ENCODE data around the gene SDF4.

The SDF4 gene

GRCh38 chr1:1175221-1176062 is 56.4 kb downstream of the SDF4 start:
- Histone ChIP-seq H3K79me1 (ENCODE audit: low read depth, low read length) (peaks cover 2% of the 10 kb centered on the region), H3K27me3 (ENCODE audit: control insufficient read depth in 3 of 3, insufficient read depth in 3 of 3, low read depth in 1 of 3, low read length in 3 of 3) (peaks cover 0 to 60% (median 10%) of the 10 kb centered on the region in 3 experiments), H2BK120ac (ENCODE audit: low read depth, low read length) (no peak overlapping the region), H2BK5ac (ENCODE audit: low read length) (peak overlapping the region; percentile 5), H4K8ac (ENCODE audit: low read depth, low read length) (no peak overlapping the region), H3K4me3 (ENCODE audit: low read length in 2 of 2) (peak overlapping the region in 1 of 2 donors; percentile 51), H3K27ac (replicated peaks; ENCODE audit: low read length) (no peak overlapping the region), H3K9ac (ENCODE audit: low read depth, low read length, poor library complexity) (peak overlapping the region; percentile 30), H3K4me2 (ENCODE audit: insufficient read depth, low read length, poor library complexity, severe bottlenecking) (no peak overlapping the region), H3K14ac (ENCODE audit: low read length) (no peak overlapping the region), H2AFZ (ENCODE audit: low read length) (no peak overlapping the region), H3K18ac (ENCODE audit: low read length) (peak overlapping the region; percentile 17), H2AK5ac (ENCODE audit: low read depth, low read length) (peak overlapping the region; percentile 21), H3K36me3 (replicated peaks in 1 of 2; ENCODE audit: control insufficient read depth in 2 of 2, insufficient read depth in 2 of 2, low read length in 2 of 2) (no peaks in the 10 kb centered on the region), H3K23ac (ENCODE audit: low read depth, low read length, poor library complexity) (peak overlapping the region; percentile 65), H2BK12ac (ENCODE audit: low read length) (no peak overlapping the region), H3K4me1 (ENCODE audit: control insufficient read depth in 2 of 2, insufficient read depth in 1 of 2, low read depth in 1 of 2, low read length in 2 of 2) (peaks cover 10 to 15% of the 10 kb centered on the region in 2 donors), H4K91ac (ENCODE audit: low read depth, low read length, poor library complexity) (no peak overlapping the region), H3K4ac (ENCODE audit: low read length) (no peak overlapping the region), H3K9me3 (replicated peaks in 1 of 2; ENCODE audit: control insufficient read depth in 2 of 2, insufficient read depth in 1 of 2, low read depth in 1 of 2, low read length in 2 of 2) (peaks cover 0 to 7% of the 10 kb centered on the region in 2 donors), H2BK15ac (ENCODE audit: low read length) (no peak overlapping the region)
- no CpG with 5 or more reads among the region's 29 CpGs for WGBS, 2 donors (ENCODE audit: extremely low coverage in 2 of 2, insufficient read length in 2 of 2, insufficient replicate concordance in 1 of 2)
- no peak for DNase-seq (ENCODE audit: low spot score)

- peak within 1 kb of the TSS; percentile 94 for H2BK12ac ChIP-seq (ENCODE audit: low read length)
- peaks cover 0 to 7% of the 10 kb centered on the region in 2 donors for H3K9me3 ChIP-seq (replicated peaks in 1 of 2; ENCODE audit: control insufficient read depth in 2 of 2, insufficient read depth in 1 of 2, low read depth in 1 of 2, low read length in 2 of 2)
- H2AK5ac ChIP-seq (ENCODE audit: low read depth, low read length), result peak within 1 kb of the TSS; percentile 96
- peak; percentile 61 for DNase-seq (ENCODE audit: low spot score)
- no peak within 1 kb of the TSS for H3K27ac ChIP-seq (replicated peaks; ENCODE audit: low read length)
- H2BK120ac ChIP-seq (ENCODE audit: low read depth, low read length), result no peak within 1 kb of the TSS
- H2BK5ac ChIP-seq (ENCODE audit: low read length), result peak within 1 kb of the TSS; percentile 66
- peak within 1 kb of the TSS; percentile 70 for H3K9ac ChIP-seq (ENCODE audit: low read depth, low read length, poor library complexity)
- peak within 1 kb of the TSS; percentile 64 for H3K4me2 ChIP-seq (ENCODE audit: insufficient read depth, low read length, poor library complexity, severe bottlenecking)
- peaks cover 0 to 64% (median 10%) of the 10 kb centered on the region in 3 experiments for H3K27me3 ChIP-seq (ENCODE audit: control insufficient read depth in 3 of 3, insufficient read depth in 3 of 3, low read depth in 1 of 3, low read length in 3 of 3)
- no peaks in the 10 kb centered on the region for H3K36me3 ChIP-seq (replicated peaks in 1 of 2; ENCODE audit: control insufficient read depth in 2 of 2, insufficient read depth in 2 of 2, low read length in 2 of 2)
- peaks cover 2% of the 10 kb centered on the region for H3K79me1 ChIP-seq (ENCODE audit: low read depth, low read length)
- H3K23ac ChIP-seq (ENCODE audit: low read depth, low read length, poor library complexity), result peak within 1 kb of the TSS; percentile 89
- peaks cover 19 to 20% of the 10 kb centered on the region in 2 donors for H3K4me1 ChIP-seq (ENCODE audit: control insufficient read depth in 2 of 2, insufficient read depth in 1 of 2, low read depth in 1 of 2, low read length in 2 of 2)
- H3K14ac ChIP-seq (ENCODE audit: low read length), result peak within 1 kb of the TSS; percentile 82
- peak within 1 kb of the TSS; percentile 56 for H2AFZ ChIP-seq (ENCODE audit: low read length)
- peak within 1 kb of the TSS in 1 of 2 donors; percentile 33 for H3K4me3 ChIP-seq (ENCODE audit: low read length in 2 of 2)
- no CpG with 5 or more reads among the region's 35 CpGs for WGBS, 2 donors (ENCODE audit: extremely low coverage in 2 of 2, insufficient read length in 2 of 2, insufficient replicate concordance in 1 of 2)
- H4K91ac ChIP-seq (ENCODE audit: low read depth, low read length, poor library complexity), result peak within 1 kb of the TSS; percentile 53
- no peak within 1 kb of the TSS for H4K8ac ChIP-seq (ENCODE audit: low read depth, low read length)
- H3K4ac ChIP-seq (ENCODE audit: low read length), result no peak within 1 kb of the TSS
- peak within 1 kb of the TSS; percentile 91 for H3K18ac ChIP-seq (ENCODE audit: low read length)
- H2BK15ac ChIP-seq (ENCODE audit: low read length), result peak within 1 kb of the TSS; percentile 98
These were observed 57.9 kb downstream of the SDF4 start, which contains the start of gene TTLL10 for GRCh38 chr1:1173793-1174415. Gene TTLL10 (plus strand): TSS chr1:1173880. CDS start chr1:1179216, 5,336 bp downstream.

GRCh38 chr1:1173061-1173792 is 58.6 kb downstream of the SDF4 start:
- Histone ChIP-seq H2BK120ac (ENCODE audit: low read depth, low read length) (no peak overlapping the region), H4K8ac (ENCODE audit: low read depth, low read length) (no peak overlapping the region), H3K4me2 (ENCODE audit: insufficient read depth, low read length, poor library complexity, severe bottlenecking) (peak overlapping the region; percentile 64), H2AFZ (ENCODE audit: low read length) (peak overlapping the region; percentile 56), H2BK12ac (ENCODE audit: low read length) (peak overlapping the region; percentile 94), H3K4me1 (ENCODE audit: control insufficient read depth in 2 of 2, insufficient read depth in 1 of 2, low read depth in 1 of 2, low read length in 2 of 2) (peaks cover 19 to 20% of the 10 kb centered on the region in 2 donors), H3K18ac (ENCODE audit: low read length) (peak overlapping the region; percentile 91), H3K27me3 (ENCODE audit: control insufficient read depth in 3 of 3, insufficient read depth in 3 of 3, low read depth in 1 of 3, low read length in 3 of 3) (peaks cover 0 to 61% (median 10%) of the 10 kb centered on the region in 3 experiments), H3K9ac (ENCODE audit: low read depth, low read length, poor library complexity) (no peak overlapping the region), H3K27ac (replicated peaks; ENCODE audit: low read length) (no peak overlapping the region), H3K14ac (ENCODE audit: low read length) (peak overlapping the region; percentile 82), H3K4me3 (ENCODE audit: low read length in 2 of 2) (peak overlapping the region in 1 of 2 donors; percentile 33), H3K36me3 (replicated peaks in 1 of 2; ENCODE audit: control insufficient read depth in 2 of 2, insufficient read depth in 2 of 2, low read length in 2 of 2) (no peaks in the 10 kb centered on the region), H2BK5ac (ENCODE audit: low read length) (peak overlapping the region; percentile 66), H2BK15ac (ENCODE audit: low read length) (peak overlapping the region; percentile 98), H3K4ac (ENCODE audit: low read length) (no peak overlapping the region), H4K91ac (ENCODE audit: low read depth, low read length, poor library complexity) (peak overlapping the region; percentile 53), H2AK5ac (ENCODE audit: low read depth, low read length) (peak overlapping the region; percentile 96), H3K23ac (ENCODE audit: low read depth, low read length, poor library complexity) (peak overlapping the region; percentile 89), H3K9me3 (replicated peaks in 1 of 2; ENCODE audit: control insufficient read depth in 2 of 2, insufficient read depth in 1 of 2, low read depth in 1 of 2, low read length in 2 of 2) (peaks cover 0 to 7% of the 10 kb centered on the region in 2 donors), H3K79me1 (ENCODE audit: low read depth, low read length) (peaks cover 2% of the 10 kb centered on the region)
- no CpG with 5 or more reads among the region's 32 CpGs for WGBS, 2 donors (ENCODE audit: extremely low coverage in 2 of 2, insufficient read length in 2 of 2, insufficient replicate concordance in 1 of 2)
- no peak for DNase-seq (ENCODE audit: low spot score)

All from neuronal stem cell (in vitro differentiated cells).